NCI-H146 (cell line): ENCODE measurements around the gene GLIS1.

Source experiments
- DNase-seq: peaks from one replicate; lab custom pipeline; 2025; lab: John Stamatoyannopoulos, UW

The GLIS1 gene

DNA sequence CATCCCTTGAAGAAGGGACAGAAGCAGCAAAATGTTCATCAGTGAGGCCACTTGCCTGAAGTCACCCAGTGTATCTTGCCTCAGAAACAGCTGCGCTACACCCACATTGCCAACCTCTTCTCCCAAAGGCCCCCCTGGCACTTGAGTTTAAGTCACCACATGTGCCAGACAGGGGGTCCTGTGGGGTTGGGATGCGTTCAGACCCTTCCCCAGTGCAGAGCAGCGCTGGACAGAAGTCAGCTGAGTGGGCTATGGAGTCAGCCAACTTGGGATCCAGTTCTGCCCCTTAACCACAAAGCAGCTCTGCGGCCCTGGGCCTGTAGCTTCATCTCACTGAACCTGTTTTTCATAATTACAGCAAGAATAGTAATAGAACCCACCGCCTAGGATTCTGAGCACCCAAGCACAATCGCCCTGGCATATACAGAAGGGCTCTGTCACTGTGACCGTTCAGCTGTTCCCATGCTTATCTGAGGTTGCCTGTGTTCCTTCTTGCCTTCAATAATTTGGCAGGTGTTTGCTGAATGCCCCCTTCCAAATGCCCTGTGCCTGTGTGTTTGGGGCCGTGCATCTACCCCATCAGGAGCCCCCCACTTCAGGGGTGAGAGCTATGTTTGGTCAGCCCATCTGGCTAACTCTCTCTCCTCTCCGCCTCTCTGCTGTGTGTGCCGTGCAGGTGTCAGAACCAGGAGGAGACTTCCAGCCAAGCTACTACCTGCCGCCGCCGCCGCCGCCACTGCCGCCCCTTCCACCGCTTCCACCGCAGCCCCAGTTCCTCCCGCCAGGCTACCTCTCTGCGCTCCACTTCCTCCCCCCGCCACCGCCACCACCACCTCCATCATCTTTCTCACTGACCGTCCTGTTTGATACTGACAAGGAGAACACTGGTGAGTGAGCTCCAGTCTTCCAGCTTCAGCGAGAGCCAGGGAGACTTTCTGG, 274.7 kb downstream of the GLIS1 start:
- DNase-seq: no peak

DNA sequence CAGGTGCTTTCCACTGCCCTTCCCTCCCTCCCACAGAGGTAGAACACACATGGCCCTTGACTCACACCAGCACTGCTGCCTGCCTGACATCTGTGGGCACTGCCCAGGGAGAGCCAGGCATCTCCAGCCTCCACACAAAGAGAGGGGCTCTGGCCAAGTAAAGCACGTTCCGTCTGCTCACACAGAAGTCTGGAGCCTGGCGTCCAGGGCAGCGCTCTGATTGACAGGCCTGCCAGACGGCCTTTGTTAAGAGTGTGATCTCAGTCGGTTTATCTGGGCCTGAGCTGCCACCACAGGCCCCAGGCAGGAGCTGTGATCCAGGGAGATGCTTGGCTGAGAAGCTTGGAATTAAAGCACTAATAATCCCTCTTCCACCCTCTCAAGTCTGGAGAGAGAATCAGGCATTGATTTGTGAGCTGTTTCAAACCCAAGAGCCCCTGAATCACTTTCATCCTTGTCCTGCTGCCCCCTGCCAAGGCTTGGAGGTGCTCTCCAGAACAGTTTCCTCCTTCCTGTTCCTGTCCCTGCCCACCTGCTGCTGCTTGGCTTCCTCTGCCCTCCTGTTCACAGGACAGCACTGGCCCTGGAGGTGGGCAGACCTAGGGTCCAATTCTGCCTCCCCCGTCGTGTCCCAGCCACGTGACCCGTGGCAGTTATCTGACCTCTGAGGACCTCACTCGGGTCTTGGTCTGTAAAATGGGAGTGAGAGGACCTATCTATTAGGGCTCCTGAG, 276.0 kb downstream of the GLIS1 start:
- DNase-seq: no peak

DNA sequence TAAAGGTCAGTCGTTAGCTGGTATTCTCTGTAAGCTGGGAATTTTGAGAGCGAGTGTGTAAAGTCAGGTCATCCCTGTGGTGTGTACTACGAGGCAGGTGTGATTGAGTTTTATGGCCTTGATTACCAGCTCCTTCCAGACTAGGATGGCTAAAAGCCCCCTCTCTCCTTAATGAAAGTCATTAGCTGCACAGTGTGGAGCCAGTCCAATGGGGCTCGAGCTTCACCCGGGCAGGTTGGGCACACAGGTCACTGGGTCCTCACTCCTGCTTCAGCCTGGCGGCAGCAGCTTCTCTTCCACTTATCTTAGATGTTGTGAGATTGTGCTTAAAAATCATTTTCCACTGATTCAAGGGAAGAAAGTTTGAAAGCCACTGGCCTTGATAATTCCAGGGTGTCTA, 276.8 kb downstream of the GLIS1 start:
- no peak for DNase-seq

DNA sequence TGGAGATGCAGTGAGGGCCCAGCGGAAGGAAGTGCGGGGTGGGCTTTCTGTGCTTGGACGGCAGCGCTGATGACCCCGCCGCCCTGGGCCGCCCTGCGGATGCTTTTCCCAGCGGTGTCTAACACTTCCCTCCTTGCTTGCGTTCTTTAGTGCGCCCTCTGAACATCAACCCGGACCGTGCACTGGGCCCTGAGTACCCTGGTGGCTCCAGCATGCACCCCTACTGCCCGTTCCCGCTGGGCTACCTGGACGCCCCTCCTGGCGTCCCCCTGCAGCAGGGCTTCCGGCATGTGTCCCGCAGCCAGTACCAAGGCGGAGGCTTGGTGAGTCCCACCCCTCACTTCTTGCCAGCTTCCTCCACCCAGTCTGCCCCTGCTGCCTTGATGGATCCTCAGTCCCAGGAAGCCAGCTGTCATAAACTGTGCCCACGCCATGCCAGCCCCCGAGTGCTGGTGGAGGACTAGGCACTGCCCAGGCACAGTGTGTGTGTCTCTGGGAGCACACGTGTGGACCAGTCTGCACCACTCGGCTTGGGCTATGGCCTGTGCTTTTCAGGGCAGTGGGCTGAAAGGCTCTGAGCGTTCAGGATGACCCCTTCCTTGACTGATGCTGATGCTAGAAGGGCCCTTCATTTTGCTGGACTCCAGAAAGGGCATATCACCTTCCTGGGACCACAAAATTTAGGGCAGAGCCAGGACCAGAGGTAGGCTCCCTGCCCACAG, 277.5 kb downstream of the GLIS1 start:
- no peak for DNase-seq

DNA sequence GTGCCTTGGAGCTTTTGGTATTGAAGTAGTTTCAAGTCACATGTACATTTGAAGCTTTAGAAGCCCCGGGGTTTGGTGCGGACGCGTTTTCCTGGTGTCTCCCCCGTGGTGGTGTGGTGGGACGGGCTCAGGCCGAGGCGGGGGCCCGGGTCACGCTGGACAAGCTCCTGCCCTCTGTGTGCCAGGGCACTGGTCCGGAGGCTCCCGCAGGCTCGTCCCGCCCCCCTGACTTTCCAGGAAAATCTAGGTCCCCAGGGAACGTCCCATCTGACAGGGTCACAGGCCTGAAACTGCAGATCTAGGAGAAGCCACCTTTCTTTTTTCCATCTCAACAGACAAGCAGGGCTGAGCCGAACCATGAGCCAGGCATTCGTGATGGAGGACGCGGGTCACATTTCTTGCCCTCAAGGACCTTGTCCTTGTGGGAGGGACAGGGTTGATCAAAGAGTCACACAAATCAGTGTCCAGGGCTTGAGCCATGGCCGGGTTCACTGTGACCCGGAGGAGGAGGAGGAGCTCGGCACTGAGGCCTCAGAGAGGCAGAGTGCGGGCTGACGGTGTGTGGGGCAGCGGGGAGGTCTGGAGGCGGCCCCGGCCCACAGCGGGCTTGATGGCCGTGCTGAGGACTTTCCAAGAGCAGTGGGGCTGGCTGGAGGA, 278.2 kb downstream of the GLIS1 start:
- DNase-seq: no peak

DNA sequence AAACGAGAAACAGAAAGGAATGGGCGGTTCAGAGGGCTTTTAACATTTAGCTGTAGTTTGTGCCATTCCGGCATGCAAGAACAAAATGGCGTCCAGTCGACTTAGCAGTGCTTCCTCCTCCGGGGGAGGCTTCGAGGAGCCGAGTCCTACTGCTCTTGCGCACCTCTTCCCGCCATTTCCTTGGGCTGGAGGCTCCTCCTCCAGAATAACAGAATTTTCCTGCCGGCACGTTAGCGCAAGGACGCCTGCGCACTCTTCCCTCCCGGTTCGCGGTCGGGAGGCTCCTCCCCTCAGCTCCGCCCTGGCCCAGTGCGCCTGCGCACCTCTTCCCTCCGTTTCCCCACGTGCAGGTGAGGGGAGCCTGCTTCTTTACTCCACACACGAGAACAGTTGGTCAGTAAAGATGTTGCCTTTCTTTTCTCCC, 278.7 kb downstream of the GLIS1 start:
- no peak for DNase-seq

DNA sequence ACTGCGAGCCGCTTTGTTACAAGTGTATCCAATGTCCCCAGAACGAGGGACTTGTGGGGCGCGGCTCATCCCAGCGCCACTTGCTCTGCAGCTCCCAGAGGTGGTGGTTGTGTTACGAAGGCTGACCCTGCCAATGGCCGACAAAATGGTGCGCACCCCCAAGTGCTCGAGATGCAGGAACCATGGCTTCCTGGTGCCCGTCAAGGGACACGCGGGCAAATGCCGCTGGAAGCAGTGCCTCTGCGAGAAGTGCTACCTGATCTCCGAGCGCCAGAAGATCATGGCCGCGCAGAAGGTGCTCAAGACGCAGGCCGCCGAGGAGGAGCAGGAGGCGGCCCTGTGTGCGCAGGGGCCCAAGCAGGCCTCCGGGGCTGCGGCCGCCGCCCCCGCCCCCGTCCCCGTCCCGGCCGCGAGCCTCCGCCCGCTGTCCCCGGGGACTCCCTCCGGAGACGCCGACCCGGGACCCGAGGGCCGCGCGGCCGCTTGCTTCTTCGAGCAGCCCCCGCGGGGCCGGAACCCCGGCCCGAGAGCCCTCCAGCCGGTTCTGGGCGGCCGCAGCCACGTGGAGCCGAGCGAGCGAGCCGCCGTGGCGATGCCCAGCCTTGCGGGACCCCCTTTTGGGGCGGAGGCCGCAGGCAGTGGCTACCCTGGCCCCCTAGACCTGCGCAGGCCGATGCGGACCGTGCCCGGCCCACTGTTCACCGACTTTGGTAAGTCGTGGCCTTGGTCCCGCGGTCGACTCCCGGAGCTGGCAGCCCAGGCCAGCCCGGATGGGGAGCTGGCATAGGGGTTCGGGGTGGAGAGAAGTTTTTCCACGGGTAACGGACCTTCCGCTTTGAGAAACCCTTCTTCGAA, 279.4 kb downstream of the GLIS1 start, which contains the start of gene DMRTB1:
Gene DMRTB1 (plus strand): TSS at position 79 of the 855 bp plus-strand sequence. CDS start 55 bp downstream, at position 134.
- no peak for DNase-seq

DNA sequence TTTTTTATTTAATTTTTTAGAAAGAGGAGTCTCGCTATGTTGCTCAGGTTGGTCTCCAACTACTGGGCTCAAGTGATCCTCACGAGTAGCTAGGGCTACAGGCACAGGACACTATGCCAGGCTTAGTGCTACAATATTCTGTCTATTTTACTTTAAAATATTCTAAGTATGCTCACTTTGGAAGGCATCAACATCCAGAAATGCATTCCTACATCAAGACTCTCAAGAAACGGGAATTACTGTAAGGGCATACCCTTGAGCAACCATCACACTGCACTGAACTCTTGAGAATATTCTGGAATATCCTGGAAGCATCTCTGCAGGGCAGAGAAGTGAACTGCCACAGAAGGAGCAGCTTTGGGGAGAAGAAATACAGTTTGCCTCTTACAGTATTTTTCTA, 280.3 kb downstream of the GLIS1 start:
- DNase-seq: no peak
